Hematopoietic multipotent progenitor cell treated with erythropoietin and hydrocortisone succinate and interleukin-3 and kit ligand, for 6 days (in vitro differentiated cells): Measurements from ENCODE around the gene FKBP11.
A peak's percentile ranks its signal among the peaks of the same experiment; 100 is the strongest.

ENCODE experiments used
- DNase-seq: peaks from one replicate; pipeline ENCODE4 v3.0.0-alpha.2; 2015

The FKBP11 gene

DNA sequence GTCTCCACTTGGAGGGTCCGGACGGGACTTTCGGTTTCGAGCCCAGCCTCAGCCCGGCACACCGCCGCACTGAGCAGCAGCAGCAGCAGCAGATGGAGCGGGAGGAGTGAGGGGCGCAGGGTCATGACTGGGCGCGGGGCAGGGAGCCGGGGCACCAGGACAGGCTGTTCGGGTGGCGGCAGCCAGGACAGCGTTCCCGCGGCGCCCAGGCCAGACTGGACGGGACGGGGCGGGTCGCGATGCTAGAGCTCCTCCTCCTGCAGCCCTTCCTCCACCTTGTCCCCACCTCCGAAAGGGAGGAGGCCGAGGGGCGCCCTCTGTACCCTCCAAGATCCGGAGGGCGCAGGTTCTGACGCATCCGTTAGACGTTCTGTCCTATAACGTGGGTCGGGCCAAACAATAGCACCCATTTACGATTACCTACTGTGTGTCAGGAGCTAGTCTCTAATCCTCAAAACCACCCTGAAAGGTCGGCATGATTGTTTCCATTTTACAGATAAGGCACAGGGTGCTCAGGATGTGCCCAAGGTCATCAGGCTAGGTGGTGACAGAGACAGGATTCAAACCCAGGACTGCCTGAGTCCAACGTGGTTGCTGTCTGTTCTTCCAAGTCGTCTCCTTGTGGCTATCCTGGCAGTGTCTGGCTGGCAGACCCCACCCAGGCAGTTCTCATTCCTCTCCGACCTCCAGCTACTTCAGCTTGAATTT is at the start of gene FKBP11:
FKBP11 (minus strand) TSS at position 189 of the 708 bp plus-strand sequence; CDS start at position 125, 64 bp downstream.
- DNase-seq = peak; percentile 79

DNA sequence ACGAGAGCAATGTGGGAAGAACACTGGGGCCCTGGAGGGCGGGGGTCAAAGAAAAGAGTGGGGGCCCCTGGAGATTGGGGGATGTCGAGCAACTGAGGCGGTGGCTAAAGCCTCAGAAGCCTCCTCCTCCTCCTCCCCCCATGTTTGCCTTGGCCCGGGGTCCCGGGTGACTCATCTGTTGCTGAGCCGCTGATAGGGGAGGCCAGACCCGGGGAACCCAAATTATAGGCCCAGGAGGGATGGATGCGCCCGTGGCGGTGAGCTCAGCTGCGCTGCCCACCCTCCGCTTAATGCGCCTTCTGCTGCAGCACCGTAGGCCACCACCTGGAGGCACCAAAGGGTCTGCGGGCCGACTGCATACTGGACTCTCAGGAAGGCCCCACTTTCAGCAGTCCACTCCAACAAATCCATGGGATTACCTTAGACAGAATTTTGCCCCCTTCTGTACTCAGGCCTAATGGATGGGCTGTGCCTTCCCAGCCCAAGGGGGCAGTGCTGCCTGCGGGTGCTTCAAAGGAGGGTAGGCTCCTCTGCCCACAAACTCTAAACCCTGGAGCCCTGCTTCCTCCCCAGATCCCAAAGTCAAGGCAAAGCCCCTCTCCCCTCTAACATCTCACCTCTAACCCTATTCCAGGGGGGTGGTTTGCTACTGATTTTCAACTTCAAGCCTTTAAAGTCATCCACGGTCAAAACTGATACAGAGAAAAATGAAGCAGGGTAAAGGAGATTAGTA is 48.8 kb upstream of the FKBP11 start:
- peak; percentile 61 for DNase-seq

DNA sequence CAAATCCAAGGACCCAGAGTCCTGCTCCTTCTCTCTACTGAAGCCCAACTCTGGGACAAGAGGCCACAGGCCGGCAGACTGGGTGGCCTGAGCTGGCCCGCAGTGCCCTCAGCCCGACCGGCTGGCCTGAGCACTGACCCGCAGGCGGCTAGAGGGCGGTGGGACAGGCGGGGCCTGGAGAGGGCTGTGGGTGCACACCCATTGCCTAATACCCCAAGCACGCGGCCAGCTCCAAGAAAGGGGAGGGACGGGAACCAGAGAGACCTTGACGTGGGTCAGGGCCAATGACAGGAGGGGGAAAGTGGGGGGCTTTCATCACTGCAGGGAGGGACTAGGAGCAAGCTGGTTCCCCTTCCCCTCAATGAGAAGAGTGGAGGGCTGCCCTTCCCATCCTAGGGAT is 48.2 kb upstream of the FKBP11 start:
- DNase-seq = no peak

DNA sequence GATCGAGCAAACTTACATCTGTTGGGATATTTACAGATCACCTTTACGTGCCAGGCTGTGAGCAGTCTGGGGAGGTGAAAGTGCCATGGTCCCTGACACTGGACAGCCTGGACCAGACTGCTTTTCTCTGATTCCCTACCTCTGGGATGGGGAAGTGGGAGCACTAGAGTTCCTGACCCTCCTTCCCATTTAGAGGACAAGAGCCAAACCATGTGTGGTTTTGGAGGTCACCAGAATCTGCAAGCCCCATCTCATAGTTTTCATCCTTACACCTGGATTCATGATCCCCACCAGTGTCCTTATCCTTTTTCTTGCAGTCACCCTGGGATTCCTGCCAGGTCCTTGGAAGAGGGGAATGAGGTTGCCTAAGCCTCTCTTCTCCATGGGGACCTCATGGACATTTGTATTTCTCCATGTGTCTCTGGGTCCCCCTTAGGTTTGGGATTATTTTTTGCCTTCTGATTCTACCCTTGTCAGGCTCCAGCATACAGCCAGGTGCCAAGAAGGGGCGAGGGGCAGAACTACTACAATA is 47.7 kb upstream of the FKBP11 start:
- DNase-seq = no peak

DNA sequence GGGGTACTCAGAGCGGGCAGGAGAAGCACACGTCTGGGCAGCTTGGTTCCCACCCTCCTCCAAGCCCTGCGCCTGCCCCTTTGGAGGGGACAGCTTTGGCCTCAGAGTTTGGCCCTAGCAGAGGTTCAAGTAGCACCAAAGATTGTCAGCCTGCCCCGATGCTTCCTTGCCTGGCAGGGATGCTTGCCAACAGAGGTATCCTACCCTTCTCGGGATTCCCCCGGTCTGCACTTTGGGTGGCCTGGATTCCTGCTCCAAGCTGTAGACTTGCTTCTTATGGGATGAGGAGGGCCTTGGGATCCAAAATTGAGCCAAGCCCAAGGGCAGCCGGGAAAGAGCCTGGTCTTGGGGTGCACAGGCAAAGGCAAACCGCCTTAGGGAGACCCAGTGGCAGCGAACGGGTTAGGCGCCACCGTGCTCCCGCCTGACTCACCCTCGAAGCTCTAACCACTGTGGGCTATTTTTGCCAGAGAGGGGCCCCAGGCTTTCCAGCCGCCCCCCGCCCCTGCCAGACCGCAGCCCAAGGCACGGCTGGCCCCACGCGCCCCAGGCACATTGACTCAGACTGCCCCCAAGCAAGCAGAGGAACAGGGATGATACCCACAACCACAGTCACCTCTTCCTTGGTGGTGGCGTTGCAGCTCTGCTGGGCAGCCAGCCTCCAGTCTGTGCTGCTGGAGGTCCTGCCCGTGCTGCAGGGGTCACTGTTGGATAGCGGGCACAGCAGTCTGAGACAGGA is 47.1 kb upstream of the FKBP11 start:
- peak; percentile 48 for DNase-seq

DNA sequence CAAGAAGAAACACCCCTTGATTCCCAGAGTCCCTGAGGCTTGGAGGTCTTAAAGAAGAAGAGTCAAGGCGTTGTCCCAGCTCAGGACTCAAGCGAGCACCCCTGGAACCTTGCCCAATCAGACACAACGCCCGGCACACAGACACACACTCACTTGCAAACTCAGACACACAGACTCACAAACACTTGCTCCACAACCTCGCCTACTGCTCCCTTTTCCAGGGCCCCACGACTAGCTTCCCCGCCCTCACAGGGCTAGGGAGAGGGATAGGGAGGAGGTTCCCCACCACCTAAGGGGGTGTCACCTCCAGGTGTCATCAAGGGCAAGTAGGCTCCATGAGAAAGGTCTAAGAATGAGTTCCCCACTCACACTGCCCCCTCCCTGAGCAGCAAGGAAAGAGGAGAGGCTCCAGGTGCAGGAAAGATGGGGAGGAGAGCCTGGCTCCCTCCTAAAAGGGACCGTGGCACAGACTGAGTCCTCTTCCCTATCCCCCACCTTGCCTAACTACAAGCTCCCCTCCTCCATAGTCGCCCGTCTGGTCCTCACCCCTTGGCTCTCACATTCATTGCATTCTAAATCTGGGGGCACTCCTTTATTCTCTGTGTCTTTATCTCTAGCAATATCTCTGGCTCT is 45.5 kb upstream of the FKBP11 start:
- no peak for DNase-seq

DNA sequence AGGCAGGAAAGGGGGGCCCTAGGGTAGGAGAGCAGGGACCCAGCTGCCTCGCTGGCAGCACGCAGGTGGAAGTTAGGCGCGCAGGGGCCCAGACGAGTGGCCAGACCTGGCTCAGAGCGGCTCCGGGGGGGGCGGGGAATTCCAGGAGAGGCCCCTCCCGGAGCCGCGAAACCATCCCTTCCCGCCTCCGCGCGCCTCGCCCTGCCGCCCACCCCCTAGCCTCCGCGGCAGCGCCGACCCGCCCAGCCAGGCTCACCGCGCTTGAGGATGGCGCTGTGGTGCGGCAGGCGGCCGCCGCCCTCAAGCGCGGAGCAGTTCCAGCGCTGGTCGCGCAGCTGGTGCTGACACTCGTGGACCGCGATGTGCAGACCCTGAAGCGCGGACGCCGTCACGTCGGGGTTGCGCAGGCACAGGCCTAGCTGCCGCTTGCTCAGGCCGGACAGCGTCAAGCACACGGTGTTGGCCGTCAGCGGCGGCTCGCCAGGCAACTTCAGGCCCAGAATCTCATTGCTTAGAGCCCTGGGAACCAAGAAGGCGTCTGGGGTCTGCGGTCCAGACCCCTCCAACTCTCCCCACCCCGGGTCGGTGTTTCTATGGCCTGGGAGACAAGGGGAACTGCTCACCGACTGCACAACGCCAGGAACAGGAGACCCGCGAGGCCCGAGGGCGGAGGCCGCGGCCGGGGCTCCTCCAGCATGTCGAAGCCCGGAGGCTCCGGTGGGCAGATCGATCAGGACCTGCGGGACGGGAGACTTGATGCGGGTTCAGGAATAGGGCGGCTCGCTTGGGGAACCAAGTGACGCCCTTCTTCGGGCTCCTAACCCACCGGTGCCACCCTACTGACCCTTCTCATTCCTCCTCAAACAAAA is 44.8 kb upstream of the FKBP11 start:
- DNase-seq = peak; percentile 37

DNA sequence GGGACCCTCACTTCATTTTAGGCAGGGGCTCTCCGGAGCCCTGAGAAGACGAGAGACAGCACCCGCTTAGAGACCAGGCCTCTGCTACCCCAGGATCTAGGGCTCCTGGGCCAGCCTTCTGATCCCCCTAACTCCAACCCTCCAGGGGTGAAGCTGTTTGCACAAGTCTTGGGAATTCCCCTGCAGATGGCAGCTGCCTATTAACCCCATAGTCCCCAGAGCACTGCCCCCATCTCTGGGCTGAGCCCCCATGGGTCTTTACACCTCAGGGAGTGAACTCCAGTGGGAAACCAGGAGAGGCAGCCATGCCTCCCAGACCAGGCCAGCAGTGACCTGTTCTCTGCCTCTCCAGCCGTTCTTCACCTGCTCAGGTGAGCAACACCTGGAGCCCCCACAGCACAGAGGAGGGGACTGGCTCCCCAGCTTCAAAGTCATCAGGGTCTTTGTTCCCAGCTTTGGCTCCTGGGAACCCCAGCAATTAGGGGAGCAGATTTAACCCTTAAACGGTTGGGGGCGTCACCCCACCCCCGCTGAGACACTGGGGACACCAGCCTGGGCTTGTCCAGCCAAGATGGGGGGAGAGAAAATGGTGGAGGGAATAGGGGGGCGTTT is 44.0 kb upstream of the FKBP11 start:
- DNase-seq = no peak

DNA sequence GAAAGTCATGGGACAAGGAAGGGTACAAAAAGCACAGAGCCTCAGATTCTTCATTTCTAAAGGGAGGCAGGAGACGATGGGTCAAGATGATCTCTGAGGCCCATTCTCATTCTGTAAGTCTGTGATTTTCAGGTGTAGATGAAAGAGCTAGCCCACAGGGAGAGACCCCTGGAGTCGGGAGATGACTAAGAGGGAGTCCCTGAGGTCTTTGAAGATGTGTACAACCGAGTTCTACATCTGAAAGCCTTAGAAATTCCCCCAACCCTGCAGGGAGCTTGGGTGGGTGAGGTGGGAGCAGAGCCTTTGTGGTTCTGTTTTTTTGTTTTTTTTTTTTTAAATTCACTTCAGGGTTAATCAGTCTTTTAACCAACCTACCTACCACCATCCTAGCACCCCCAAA is 43.2 kb upstream of the FKBP11 start:
- no peak for DNase-seq

DNA sequence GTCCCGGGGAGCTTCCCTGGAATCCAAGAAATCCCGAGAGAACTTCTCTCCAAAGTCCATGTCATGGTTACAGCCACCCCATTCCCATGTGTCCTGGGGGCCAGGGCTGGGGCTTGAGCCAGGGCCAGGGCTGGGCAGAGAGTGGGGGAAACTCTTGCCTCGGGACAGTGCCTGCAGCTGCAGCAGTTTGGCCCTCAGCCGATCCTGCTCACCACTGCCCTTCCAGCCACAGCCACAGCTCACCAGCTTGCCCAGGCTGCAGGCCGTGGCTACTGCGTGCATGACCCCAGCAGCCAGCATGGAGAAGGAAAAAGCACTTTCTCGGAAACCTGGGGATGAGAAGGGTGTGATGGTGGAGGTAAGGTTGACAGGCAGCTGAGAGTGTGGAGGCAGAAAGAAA is 42.7 kb upstream of the FKBP11 start:
- no peak for DNase-seq

DNA sequence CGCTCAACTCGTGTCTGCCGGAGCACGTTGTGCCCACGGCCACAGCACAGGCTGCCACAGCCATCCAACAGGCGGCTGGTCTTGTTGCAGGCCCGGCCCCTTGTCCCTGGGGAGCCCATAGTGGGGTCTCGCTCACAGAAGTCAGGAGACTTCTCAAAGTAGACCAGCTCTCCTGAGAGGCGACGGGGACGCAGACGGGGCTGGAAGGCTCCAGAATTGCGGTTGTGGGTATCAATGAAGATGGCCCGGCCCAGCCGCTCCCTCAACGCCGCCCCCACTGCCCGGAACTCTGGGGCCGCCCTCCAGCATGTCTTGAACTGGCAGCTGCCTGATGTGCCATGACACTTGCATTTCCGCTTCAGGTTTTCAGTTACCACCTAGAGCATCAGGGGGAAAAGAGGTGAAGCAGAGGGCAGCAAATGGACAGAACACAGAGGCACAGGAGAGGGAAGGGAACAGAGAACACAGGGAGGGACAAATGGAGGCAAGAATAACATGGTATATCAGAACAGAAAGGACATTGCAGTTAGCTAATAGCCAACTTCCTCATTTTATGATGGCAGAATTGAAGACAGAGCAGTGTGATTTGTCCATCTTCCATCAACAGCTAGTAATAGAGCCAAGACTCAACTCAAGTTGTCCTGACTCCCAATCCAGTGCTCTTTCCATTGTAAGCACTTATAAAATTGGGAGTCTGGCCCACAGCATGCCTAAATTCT is 41.0 kb upstream of the FKBP11 start:
- DNase-seq = no peak

DNA sequence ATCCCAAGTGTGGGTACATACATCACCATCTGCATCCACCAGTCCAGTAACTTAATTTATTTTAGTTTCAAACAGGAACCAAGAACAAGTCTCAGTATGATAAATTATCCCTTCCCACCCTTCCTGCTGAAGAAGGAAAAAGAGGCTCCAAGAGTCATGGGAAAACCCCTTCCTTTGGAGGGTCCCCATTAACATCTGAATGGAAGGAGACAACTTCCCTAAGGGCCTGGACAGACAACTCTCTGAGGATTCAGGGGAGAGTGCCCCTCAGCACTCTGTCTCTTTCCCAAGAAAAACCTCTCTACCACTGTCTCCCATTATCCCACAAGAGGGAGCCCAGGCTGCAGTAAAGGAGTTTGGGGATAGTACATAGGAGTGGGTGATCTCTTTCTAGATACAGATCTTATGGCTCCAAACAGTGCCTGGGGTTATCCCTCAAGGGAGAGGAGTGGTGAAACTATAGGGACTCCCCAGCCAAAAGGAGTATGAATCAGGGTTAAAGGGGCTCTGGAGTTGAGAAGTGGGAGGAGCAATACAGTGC is 40.1 kb upstream of the FKBP11 start:
- DNase-seq = no peak

DNA sequence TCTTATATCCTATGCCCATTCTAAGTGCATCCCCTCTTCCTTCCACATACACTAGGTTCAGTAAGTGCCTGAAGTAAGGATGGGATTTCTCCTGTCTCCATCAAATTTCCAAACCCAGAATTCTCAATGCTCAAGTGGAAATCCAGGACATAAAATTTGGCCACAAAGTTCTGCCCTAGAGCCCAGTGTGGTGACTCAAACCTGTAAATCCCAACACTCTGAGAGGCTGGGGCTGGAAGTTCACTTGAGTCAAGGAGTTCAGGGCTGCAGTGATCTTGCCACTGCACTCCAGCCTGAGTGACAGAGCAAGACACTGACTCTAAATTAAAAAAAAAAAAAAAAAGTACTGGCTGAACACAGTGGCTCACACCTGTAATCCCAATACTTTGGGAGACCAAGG is 36.5 kb upstream of the FKBP11 start:
- DNase-seq = no peak

DNA sequence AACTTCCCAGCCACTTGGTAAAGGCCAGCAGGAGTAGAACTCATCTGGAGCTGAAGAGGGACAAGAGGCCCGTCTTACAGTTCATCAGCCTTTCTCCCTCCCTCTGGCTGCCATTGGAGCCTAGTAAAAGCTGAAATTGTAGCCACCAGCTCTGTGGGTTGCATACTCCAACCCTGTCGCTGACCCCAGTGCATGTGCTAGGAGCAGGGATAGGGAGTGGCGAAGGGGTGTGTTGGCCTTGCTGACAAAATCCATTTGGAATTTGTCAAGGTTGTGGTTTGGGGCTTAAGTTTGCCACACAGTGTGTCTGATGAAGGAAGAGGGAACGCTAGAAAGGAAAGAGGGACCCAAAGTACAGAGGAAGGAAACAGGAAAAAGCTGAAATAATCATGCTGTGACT is 36.0 kb upstream of the FKBP11 start:
- no peak for DNase-seq

DNA sequence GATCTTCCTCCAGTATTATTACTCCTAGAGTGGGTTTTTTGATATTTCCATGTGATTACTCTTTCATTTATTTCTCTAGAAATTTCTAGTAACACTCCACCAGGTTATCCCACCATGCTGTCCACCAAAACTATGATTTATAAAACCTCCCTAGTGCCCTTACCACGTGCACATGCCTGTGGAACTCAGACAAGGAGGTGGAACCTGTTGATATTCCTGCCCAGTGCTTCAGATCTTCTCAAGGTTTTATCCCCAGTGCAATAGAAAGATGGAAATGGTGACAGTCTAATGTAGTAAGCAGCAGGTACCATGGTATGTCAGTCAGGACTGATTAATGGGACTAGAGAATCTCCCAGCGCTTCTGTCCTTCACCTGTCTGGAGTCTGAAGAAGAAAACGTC is 35.5 kb upstream of the FKBP11 start:
- DNase-seq = no peak

DNA sequence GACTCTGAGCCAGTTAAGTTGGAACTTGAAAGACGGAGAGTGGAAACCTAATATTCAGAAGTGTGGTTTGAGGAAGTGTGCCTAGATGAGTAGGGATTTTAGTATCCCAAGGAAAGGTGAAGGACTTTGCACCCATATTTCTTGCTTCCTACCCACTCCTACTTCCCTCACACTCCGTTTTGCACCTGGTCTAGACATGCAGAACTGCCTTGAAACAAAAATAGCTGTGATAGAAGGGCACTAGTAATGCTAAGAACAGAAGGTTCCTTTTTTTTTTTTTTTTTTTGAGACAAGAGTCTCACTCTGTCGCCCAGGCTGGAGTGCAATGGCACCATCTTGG is 32.7 kb upstream of the FKBP11 start:
- no peak for DNase-seq

DNA sequence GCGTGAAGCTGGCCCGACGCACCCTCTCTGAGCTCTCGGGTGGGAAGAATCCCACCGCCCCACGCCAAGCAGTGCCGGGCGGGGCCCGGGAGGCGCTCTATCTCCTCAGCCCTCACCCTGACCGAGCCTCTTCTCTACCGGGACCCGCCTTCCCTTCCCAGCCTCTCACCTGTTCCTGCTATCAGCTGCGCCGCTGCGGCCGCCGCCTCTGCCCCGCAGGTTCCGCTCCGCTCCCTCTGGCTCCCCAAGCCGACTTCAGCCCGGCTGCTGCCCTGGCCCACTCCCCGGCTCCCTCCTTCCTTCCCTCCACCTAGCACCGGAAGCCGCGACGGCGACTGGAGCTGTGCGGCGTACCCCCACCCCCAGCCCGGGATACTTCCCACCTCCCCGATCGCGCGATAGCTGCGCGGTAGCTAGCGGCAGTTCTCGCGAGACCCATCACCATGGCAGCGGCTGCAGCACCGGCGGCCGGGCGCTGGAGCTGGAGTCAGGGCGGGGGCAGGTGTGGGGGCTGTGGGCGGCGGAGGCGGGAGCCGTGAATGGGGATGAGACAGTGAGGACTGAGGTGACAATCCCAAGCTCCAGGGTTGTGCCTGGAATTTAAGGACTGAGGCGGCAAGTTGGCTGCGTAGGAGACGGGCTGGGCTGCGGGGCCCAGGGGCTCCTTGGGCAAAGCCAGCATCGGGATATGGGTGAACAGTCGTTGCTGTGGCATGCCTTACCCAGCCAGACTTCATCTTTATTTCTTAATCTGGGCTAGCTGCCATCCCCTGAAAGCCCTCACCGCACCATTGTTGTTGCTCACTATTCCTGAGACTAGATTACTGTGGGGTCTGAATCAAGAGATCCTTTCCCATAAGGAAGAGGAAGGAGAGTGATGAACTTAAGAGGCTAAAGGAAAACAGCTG is 32.1 kb upstream of the FKBP11 start, which contains the start of gene ARF3:
ARF3 (minus strand) TSS at position 347 of the 908 bp plus-strand sequence. CDS start 16,392 bp downstream, outside the sequence.
- peak; percentile 97 for DNase-seq

DNA sequence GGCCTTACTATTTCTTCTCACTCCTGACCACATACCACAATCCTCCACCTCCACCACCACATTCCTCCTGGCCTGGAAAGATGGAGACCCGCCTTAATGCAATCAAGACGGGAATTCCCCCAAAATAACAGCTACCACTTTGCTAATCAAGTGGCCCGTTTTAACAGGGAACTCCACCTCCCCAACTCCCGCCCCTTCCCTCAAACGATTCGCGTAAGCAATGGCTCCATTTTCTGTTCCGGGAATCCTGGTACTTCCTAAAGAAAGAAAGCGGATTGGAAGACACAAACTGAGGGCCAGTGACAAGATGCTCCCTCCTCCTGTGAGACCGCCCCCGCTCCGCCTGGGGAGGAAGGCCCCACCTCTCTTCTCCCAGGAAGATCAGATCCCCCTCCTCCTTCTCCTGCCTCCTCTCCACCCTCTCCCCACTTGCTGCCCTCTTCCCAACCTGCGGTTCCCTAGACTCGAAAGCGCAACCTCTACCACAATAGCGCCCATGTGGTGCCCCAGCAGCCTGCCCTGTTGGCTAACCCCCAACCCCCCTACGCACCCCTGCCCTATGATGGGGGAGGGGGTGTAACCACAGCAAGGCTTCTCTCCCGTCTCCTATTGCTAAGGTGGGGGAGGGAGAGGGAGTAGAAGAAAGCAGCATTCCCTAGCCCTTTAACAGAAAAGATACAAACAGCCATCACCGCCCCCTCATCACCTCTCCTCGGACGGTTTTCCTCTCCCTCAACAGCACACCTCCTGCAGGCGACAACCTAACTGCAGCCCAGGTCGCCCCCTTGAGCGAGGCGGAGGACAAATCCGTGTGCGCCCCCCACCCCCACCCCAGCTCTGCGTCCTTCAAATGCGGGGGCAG is 31.2 kb upstream of the FKBP11 start:
- peak; percentile 90 for DNase-seq
